K562 (cell line): ENCODE data around the gene TACC3. TPM values are rescaled to one million over a fixed set of nuclear protein-coding genes. Genes with fewer than 3 reads are reported as not detected.

Experiments used
- ATAC-seq: fragments of 200-7000 bp; cut with Tn5 transposase; 3 replicates; pipeline ENCODE4 v1.9.1; 2020; ENCODE audit warnings: moderate library complexity
- BruUV-seq: library from RNA; stranded (reverse); fragments of 400-500 nt; replicated peaks from 2 replicates; lab custom pipeline; 2021; lab: Mats Ljungman, UMichigan
- CTCF ChIA-PET: fragments of 300-600 bp; formaldehyde crosslinking; extraction: SDS; loops from one replicate; lab custom pipeline; 2021; ENCODE audit warnings: low intra/inter-chr PET ratio; lab: Yijun Ruan, JAX
- POLR2A ChIA-PET: fragments of 300-600, 350-650 bp; sonication (Branson Sonifier 250); formaldehyde crosslinking; extraction: SDS; loops from one replicate; lab custom pipeline; 2021; ENCODE audit warnings: antibody characterized with exemption, inconsistent platforms; lab: Yijun Ruan, JAX
- DNase-seq, 4 experiments: peaks; one replicate each; pipeline versions ENCODE4 v3.0.0 to v3.0.0-alpha.2; 2011 to 2018; ENCODE audit warnings: low spot score in 3 of 4, mixed read lengths in 3 of 4; ENCODE audit errors: extremely low read depth in 1 of 4
- FAIRE-seq: peaks from 2 replicates; lab custom pipeline; 2011; peaks lifted over from hg19 to GRCh38; lab: Jason Lieb, UNC
- H2AFZ ChIP-seq: 2 replicates; pipeline ENCODE4 v1.6.0; 2011; ENCODE audit warnings: low read depth, low read length, control low read depth, inconsistent platforms
- H3K27ac ChIP-seq: fragments of 200-600 bp; 3 replicates; pipeline ENCODE4 v1.8.0; 2011; ENCODE audit warnings: low read depth, mild to moderate bottlenecking, control low read depth, inconsistent platforms, low read length, moderate library complexity, mixed read lengths; ENCODE audit errors: extremely low read depth
- H3K27me3 ChIP-seq, 2 experiments: fragments of 300-600 bp in 1 of 2; 2 replicates in 1 of 2; 3 replicates in 1 of 2; pipeline versions ENCODE4 v1.6.0 to v1.8.0; 2011; ENCODE audit warnings: inconsistent platforms in 2 of 2, low read length in 2 of 2, mild to moderate bottlenecking in 1 of 2, mixed read lengths in 1 of 2, moderate library complexity in 1 of 2; ENCODE audit not compliant: control insufficient read depth in 2 of 2, insufficient read depth in 2 of 2
- H3K36me3 ChIP-seq: fragments of 300-600 bp; 3 replicates; pipeline ENCODE4 v1.8.0; 2011; ENCODE audit warnings: mild to moderate bottlenecking, low read length, inconsistent platforms; ENCODE audit not compliant: control insufficient read depth, insufficient read depth
- H3K4me1 ChIP-seq, 2 experiments: fragments of 200-600 bp in 1 of 2; replicated peaks in 1 of 2; 2 replicates in 1 of 2; 3 replicates in 1 of 2; pipeline versions ENCODE4 v1.5.1 to v1.8.0; 2011; ENCODE audit warnings: inconsistent platforms in 2 of 2, low read length in 2 of 2, mild to moderate bottlenecking in 1 of 2, mixed read lengths in 1 of 2, moderate library complexity in 1 of 2; ENCODE audit not compliant: control insufficient read depth in 2 of 2, insufficient read depth in 2 of 2
- H3K4me2 ChIP-seq: 2 replicates; pipeline ENCODE4 v1.6.1; 2011; ENCODE audit warnings: low read length, control low read depth, inconsistent platforms, mixed read lengths; ENCODE audit not compliant: insufficient read depth
- H3K4me3 ChIP-seq: fragments of 200-600 bp; sonication (generic), shearing (Covaris generic); 2 replicates; pipeline ENCODE4 v1.5.1; 2016; ENCODE audit warnings: control low read depth, inconsistent platforms
- H3K79me2 ChIP-seq: fragments of 200-600 bp; 3 replicates; pipeline ENCODE4 v1.8.0; 2011; ENCODE audit warnings: low read length, inconsistent platforms; ENCODE audit not compliant: control insufficient read depth, insufficient read depth
- H3K9ac ChIP-seq, 2 experiments: 2 replicates each; pipeline versions ENCODE4 v1.6.0 to v1.6.1; 2011; ENCODE audit warnings: low read depth in 2 of 2, low read length in 2 of 2, control low read depth in 1 of 2, inconsistent platforms in 1 of 2, mild to moderate bottlenecking in 1 of 2, mixed read lengths in 1 of 2; ENCODE audit not compliant: insufficient read depth in 1 of 2
- H3K9me1 ChIP-seq: one replicate; pipeline ENCODE4 v1.6.0; 2011; ENCODE audit warnings: inconsistent platforms, mild to moderate bottlenecking, low read length, moderate library complexity; ENCODE audit not compliant: control insufficient read depth, insufficient read depth
- H3K9me3 ChIP-seq: replicated peaks from 2 replicates; pipeline ENCODE4 v1.5.1; 2011; ENCODE audit warnings: low read depth, low read length, inconsistent platforms; ENCODE audit not compliant: control insufficient read depth, insufficient read depth
- H4K20me1 ChIP-seq: replicated peaks from 2 replicates; pipeline ENCODE4 v1.6.1; 2011; ENCODE audit warnings: low read length, inconsistent platforms, mixed read lengths; ENCODE audit not compliant: control insufficient read depth, insufficient read depth
- DMBX1 ChIP-seq: fragments of 250-450 bp; sonication (Bioruptor Pico); IDR thresholded peaks from 2 replicates; pipeline ENCODE4 v1.8.0; 2022; ENCODE audit warnings: inconsistent platforms, mild to moderate bottlenecking, moderate library complexity, borderline replicate concordance
- E2F3 ChIP-seq: fragments of 250-450 bp; sonication (Bioruptor Pico); IDR thresholded peaks from 2 replicates; pipeline ENCODE4 v1.4.0; 2020; ENCODE audit warnings: mild to moderate bottlenecking
- ETV5 ChIP-seq: sonication (generic); formaldehyde crosslinking; IDR thresholded peaks from 2 replicates; pipeline ENCODE4 v1.4.0; 2020; ENCODE audit warnings: low read depth, mild to moderate bottlenecking, missing genetic modification reagents
- FIP1L1 ChIP-seq: fragments of 200-400 bp; formaldehyde crosslinking; IDR thresholded peaks from 2 replicates; pipeline ENCODE4 v1.6.1; 2018; ENCODE audit warnings: mild to moderate bottlenecking, low read depth, low read length; ENCODE audit not compliant: poor library complexity, severe bottlenecking
- NFYB ChIP-seq: IDR thresholded peaks from 2 replicates; pipeline ENCODE4 v1.6.1; 2011; ENCODE audit warnings: mild to moderate bottlenecking, moderate library complexity; ENCODE audit not compliant: insufficient read length; ENCODE audit errors: extremely low read depth
- PRMT5 ChIP-seq: sonication (generic); formaldehyde crosslinking; IDR thresholded peaks from 2 replicates; pipeline ENCODE4 v1.5.0; 2020; ENCODE audit warnings: missing genetic modification reagents
- RREB1 ChIP-seq: fragments of 250-450 bp; sonication (Bioruptor Pico); IDR thresholded peaks from 2 replicates; pipeline ENCODE4 v1.4.0; 2020
- TEAD1 ChIP-seq, 2 experiments: fragments of 450-650 bp in 1 of 2; sonication (generic) in 1 of 2; formaldehyde crosslinking; IDR thresholded peaks; 2 replicates each; pipeline versions ENCODE4 v1.4.0 to v1.8.0; 2020 to 2022; ENCODE audit warnings: mild to moderate bottlenecking in 2 of 2, missing genetic modification reagents in 1 of 2
- WGBS: fragments of 100-300 bp; shearing (Covaris generic); methylation state at CpG from one replicate; pipeline ENCODE4 v1.1.6; 2016; ENCODE audit warnings: low coverage, mixed read lengths; ENCODE audit not compliant: insufficient coverage; ENCODE audit errors: missing lambda C conversion rate; 5-methylcytosine and 5-hydroxymethylcytosine counted together
- in situ Hi-C: fragments of 300-500 bp; cut with MboI; formaldehyde crosslinking; loops from 4 replicates; pipeline ENCODE4 v1.15.0; 2018; ENCODE audit warnings: inconsistent platforms, mixed read lengths
- intact Hi-C: fragments of 100-400 bp; cut with micrococcal nuclease; formaldehyde crosslinking; loops from 2 replicates; pipeline ENCODE4 v1.14.2; 2022
- polyA plus RNA-seq, 8 experiments: library from polyadenylated mRNA; depleted of rRNA in 4 of 8; stranded (reverse) in 5 of 8; unstranded in 3 of 8; fragments of >200 nt; fragmentation: Nextera tagmentation in 2 of 8; fragmentation: Illumina TruSeq in 1 of 8; extraction: Ambion mirVana in 2 of 8; extraction: Trizol in 1 of 8; gene quantifications; 2 replicates each; pipeline versions ENCODE4 v1.2.1 to v1.2.3, GENCODE V29; 2011 to 2014; ENCODE audit warnings: inconsistent platforms in 1 of 8, missing spikeins in 1 of 8
- total RNA-seq, 7 experiments: library from RNA; depleted of rRNA in 6 of 7; stranded (reverse); fragments of >200 nt in 6 of 7; fragmentation: Illumina TruSeq in 2 of 7; extraction: Trizol in 2 of 7; gene quantifications; 2 replicates each; pipeline versions ENCODE4 v1.2.1 to v1.2.3, GENCODE V29; 2011 to 2021; ENCODE audit warnings: low replicate concordance in 1 of 7
- TF ChIP-seq, protein P1 (sequence below): sonication (generic); formaldehyde crosslinking; IDR thresholded peaks from 2 replicates; pipeline ENCODE4 v1.9.0; 2022; ENCODE audit warnings: mild to moderate bottlenecking, missing genetic modification reagents
- TF ChIP-seq, protein P2 (sequence below): fragments of 450-650 bp; IDR thresholded peaks from 2 replicates; pipeline ENCODE4 v1.6.1; 2017; ENCODE audit warnings: antibody characterized with exemption

The TACC3 gene
- total and polyA plus RNA-seq, 9 of the 15 experiments (the other 6 are each of a cell fraction or from before 2014, with no cell fraction given), result 1.9 to 122 (median 55.6) TPM

DNA sequence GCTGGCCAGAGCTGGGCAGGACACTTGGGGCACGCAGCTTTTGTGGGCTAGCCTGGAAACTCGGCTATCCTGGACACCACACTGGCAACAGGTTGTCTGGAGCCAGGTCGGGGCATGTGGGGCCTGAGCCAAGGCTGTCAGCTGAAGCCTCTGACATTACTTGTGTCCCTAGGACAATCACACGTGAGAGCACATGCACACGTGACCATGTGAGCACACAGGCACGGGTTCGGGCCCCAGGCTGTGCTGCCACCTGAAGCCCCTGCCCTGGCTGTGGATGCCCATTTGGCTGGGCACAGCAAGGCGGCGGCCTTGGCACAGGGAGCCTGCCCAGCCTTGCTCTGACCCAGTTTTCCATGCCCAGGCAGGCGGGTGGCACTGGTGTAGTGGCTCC is 63.1 kb downstream of the TACC3 start (continued):
- TF ChIP-seq, protein P1, sequence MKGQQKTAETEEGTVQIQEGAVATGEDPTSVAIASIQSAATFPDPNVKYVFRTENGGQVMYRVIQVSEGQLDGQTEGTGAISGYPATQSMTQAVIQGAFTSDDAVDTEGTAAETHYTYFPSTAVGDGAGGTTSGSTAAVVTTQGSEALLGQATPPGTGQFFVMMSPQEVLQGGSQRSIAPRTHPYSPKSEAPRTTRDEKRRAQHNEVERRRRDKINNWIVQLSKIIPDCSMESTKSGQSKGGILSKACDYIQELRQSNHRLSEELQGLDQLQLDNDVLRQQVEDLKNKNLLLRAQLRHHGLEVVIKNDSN (CRISPR knock-in tag), result peak; percentile 88

DNA sequence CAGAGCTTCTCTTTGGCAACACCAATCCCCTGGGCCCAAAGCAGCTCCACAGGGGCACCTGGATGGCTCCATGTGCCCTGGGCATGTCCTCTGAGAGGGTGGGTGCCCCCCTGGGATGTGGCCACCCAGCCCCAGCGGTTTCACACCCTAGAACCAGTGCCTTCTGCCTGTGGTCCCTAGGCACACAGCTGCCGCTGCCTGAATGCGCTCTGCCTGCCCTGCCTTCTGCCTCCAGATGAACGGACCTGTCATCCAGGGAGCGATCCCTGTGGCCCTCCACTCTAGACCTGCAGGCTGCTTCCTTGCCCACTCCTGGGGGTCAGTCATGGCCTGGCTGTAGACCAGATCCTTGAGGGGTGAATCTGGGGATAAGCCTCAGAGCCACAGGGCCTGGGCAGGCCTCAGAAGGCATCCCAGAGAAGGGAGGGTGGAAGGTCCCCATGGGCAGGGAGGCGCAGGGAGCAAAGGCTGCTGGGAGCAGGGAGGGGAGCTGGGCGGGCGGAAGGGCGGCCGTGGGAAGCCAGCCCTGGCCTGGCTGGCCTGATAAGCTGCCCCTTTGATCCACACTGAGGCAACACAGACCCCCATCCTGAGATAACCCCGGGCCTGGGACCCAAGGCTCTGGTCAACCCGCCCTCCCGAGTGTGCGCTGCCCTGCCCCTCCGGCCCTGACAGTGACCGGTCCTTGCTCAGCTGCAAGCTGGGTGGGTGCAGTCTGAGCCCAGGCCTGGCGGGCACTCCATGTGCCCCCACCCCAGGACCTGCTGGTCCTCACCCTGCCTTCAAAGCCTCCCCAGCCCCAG is 63.7 kb downstream of the TACC3 start:
- Histone ChIP-seq H3K27ac (peak overlapping the region; percentile 62), H3K9me1 (no peaks in the 10 kb centered on the region), H3K4me2 (peak overlapping the region; percentile 49), H3K27me3 (no peaks in the 10 kb centered on the region), H3K4me1 (peaks cover 41 to 84% of the 10 kb centered on the region in 2 experiments), H4K20me1 (no peaks in the 10 kb centered on the region), H3K36me3 (no peaks in the 10 kb centered on the region), H3K9me3 (no peaks in the 10 kb centered on the region), H3K79me2 (no peaks in the 10 kb centered on the region), H3K9ac (peak overlapping the region; percentile 39 to 90), H3K4me3 (no peak overlapping the region), H2AFZ (peak overlapping the region; percentile 71)
- intact Hi-C loops, result no loop called here
- CTCF ChIA-PET, result no interaction called here
- ATAC-seq (peak; percentile 92), DNase-seq (peak; percentile 88 to 96 (median 92)), FAIRE-seq (peak; percentile 99)
- in situ Hi-C loops, result no loop called here
- 19% methylated on average over 16 of the region's 17 CpGs for WGBS
- no TSS peak for BruUV-seq
- POLR2A ChIA-PET, result interaction anchor here (0.5 to 2.5 kb wide), 5 partner anchors 9 to 384 kb away, joined by 3 to 17 read pairs (median 3); partner anchors contain the start of genes FGFR3, TACC3 and TMEM129
- TF ChIP-seq, protein P2, sequence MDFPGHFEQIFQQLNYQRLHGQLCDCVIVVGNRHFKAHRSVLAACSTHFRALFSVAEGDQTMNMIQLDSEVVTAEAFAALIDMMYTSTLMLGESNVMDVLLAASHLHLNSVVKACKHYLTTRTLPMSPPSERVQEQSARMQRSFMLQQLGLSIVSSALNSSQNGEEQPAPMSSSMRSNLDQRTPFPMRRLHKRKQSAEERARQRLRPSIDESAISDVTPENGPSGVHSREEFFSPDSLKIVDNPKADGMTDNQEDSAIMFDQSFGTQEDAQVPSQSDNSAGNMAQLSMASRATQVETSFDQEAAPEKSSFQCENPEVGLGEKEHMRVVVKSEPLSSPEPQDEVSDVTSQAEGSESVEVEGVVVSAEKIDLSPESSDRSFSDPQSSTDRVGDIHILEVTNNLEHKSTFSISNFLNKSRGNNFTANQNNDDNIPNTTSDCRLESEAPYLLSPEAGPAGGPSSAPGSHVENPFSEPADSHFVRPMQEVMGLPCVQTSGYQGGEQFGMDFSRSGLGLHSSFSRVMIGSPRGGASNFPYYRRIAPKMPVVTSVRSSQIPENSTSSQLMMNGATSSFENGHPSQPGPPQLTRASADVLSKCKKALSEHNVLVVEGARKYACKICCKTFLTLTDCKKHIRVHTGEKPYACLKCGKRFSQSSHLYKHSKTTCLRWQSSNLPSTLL, result no peak
- TF ChIP-seq FIP1L1 (peak; percentile 55), NFYB (no peak), TEAD1 (CRISPR knock-in tag; IDR thresholded peaks at IDR 0.05) (peak in 1 of 2 experiments; percentile 38; a peak in 1 of 4 replicates), PRMT5 (CRISPR knock-in tag) (no peak), DMBX1 (CRISPR knock-in tag) (peak; percentile 93), E2F3 (CRISPR knock-in tag) (peak; percentile 82; the same call in 1 of the 2 replicates), RREB1 (CRISPR knock-in tag) (no peak), ETV5 (CRISPR knock-in tag) (peak; percentile 87; the same call in 1 of the 2 replicates)
